CD4-positive, alpha-beta T cell treated with Interferon gamma for 1 hour (primary cell): ENCODE results near the gene ZIC4.

Source experiments
- DNase-seq: peaks from one replicate; pipeline ENCODE4 v3.0.0-alpha.2; 2020

Gene ZIC4

GRCh38 chr3:147404800-147405230 lies 1.5 kb downstream of the ZIC4 start:
- no peak for DNase-seq

- no peak for DNase-seq
Observed at GRCh38 chr3:147404000-147404799, 2.1 kb downstream of the ZIC4 start.

GRCh38 chr3:147403511-147403910 lies 2.8 kb downstream of the ZIC4 start:
- DNase-seq: no peak

GRCh38 chr3:147402159-147402558 lies 4.2 kb downstream of the ZIC4 start:
- DNase-seq: no peak

GRCh38 chr3:147401421-147401820 lies 4.9 kb downstream of the ZIC4 start:
- DNase-seq: no peak

GRCh38 chr3:147400999-147401398 lies 5.3 kb downstream of the ZIC4 start:
- DNase-seq: no peak

GRCh38 chr3:147400111-147400510 lies 6.2 kb downstream of the ZIC4 start:
- no peak for DNase-seq

- no peak for DNase-seq
Observed at GRCh38 chr3:147398813-147399534, 7.4 kb downstream of the ZIC4 start.

GRCh38 chr3:147397875-147398812 lies 8.2 kb downstream of the ZIC4 start:
- DNase-seq: no peak

- DNase-seq: no peak
Observed at GRCh38 chr3:147397155-147397874, 9.0 kb downstream of the ZIC4 start.

- no peak for DNase-seq
Observed at GRCh38 chr3:147396712-147397046, 9.7 kb downstream of the ZIC4 start.

- no peak for DNase-seq
Observed at GRCh38 chr3:147395899-147396711, 10.2 kb downstream of the ZIC4 start.

- no peak for DNase-seq
Observed at GRCh38 chr3:147394884-147395225, 11.5 kb downstream of the ZIC4 start.

- DNase-seq: no peak
Observed at GRCh38 chr3:147393943-147394883, 12.1 kb downstream of the ZIC4 start.

- no peak for DNase-seq
Observed at GRCh38 chr3:147393261-147393942, 12.9 kb downstream of the ZIC4 start.

GRCh38 chr3:147392625-147392946 lies 13.8 kb downstream of the ZIC4 start:
- no peak for DNase-seq

GRCh38 chr3:147391781-147392624 lies 14.3 kb downstream of the ZIC4 start:
- no peak for DNase-seq

- no peak for DNase-seq
Observed at GRCh38 chr3:147390589-147391569, 15.5 kb downstream of the ZIC4 start.
